22Rv1 (cell line): ENCODE data around the gene RPL10A.

Experiments
- H3K27ac ChIP-seq: fragments of 450-650 bp; 2 replicates; pipeline ENCODE4 v1.5.1; 2017
- CTCF ChIP-seq: fragments of 450-650 bp; IDR thresholded peaks from 2 replicates; pipeline ENCODE4 v1.5.1; 2017; ENCODE audit warnings: mild to moderate bottlenecking
- ZFX ChIP-seq: fragments of 450-650 bp; IDR thresholded peaks from 2 replicates; pipeline ENCODE4 v1.6.1; 2017; ENCODE audit warnings: antibody characterized with exemption, borderline replicate concordance

RPL10A gene

GRCh38 chr6:35488517-35488862 is 20.3 kb downstream of the RPL10A start:
- no peak overlapping the region for H3K27ac ChIP-seq
- TF ChIP-seq CTCF, result no peak
- no peak for TF ChIP-seq ZFX

GRCh38 chr6:35489066-35489465 is 20.9 kb downstream of the RPL10A start:
- H3K27ac ChIP-seq, result no peak overlapping the region
- TF ChIP-seq ZFX (no peak), CTCF (no peak)

- no peak overlapping the region for H3K27ac ChIP-seq
- no peak for TF ChIP-seq ZFX
- TF ChIP-seq CTCF, result no peak
Measured at GRCh38 chr6:35489995-35490791, 22.0 kb downstream of the RPL10A start.

GRCh38 chr6:35490821-35491557 is 22.8 kb downstream of the RPL10A start:
- no peak for TF ChIP-seq CTCF
- no peak for TF ChIP-seq ZFX
- H3K27ac ChIP-seq, result no peak overlapping the region

GRCh38 chr6:35491558-35492257 is 23.5 kb downstream of the RPL10A start:
- TF ChIP-seq CTCF (no peak), ZFX (no peak)
- H3K27ac ChIP-seq, result no peak overlapping the region

GRCh38 chr6:35492258-35492973 is 24.2 kb downstream of the RPL10A start:
- H3K27ac ChIP-seq, result no peak overlapping the region
- TF ChIP-seq CTCF (no peak), ZFX (no peak)
